ENCODE results near the gene MRNIP. TPM values are rescaled to one million over a fixed set of nuclear protein-coding genes. Genes with fewer than 3 reads are reported as not detected.

MRNIP gene
- total RNA-seq, 1 experiment from 2014 or later, result 17.7 TPM

DNA sequence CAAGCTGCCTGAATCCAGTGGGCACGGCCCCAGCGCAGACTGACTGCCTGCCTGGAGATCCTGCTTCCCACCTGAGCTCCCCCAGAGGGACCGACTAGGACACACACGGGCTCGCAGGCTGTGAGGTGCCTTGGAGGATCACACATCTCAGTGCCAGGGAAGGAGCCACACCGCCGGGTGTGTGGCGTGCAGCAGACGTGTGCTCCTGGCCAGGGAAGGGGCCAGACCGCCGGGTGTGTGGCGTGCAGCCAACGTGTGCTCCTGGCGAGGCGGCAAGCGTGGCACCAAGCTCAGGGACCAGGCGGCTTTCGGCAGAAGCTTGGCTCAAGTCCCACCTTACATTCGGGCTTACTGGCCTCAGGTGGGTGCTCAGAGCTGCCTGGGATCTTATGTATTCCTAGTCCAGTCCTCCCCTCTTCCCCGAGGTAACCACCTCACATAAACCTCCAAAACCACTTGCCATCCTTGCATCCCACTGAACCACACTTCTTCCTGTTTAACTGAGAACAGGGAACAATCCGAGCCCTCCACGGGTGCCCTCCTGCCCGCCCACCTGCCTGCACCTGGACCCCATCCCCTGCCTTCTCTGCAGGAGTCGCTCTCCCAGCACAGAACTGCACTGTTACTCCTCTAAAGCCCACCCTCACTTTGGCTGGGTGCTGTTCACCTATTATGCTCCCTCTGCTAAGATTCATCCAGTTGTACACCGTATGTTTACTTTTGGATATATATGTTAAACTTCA lies 22.4 kb upstream of the MRNIP start:
- Histone ChIP-seq H3K9me3 (replicated peaks) (peaks cover 28% of the 10 kb centered on the region), H3K4me3 (no peak overlapping the region), H3K36me3 (peaks cover 77% of the 10 kb centered on the region), H3K27me3 (replicated peaks) (no peaks in the 10 kb centered on the region), H3K4me1 (replicated peaks) (peaks cover 43% of the 10 kb centered on the region), H3K27ac (no peak overlapping the region)
- DNase-seq (ENCODE audit: low read depth in 1 of 2, low spot score in 2 of 2), result no peak

DNA sequence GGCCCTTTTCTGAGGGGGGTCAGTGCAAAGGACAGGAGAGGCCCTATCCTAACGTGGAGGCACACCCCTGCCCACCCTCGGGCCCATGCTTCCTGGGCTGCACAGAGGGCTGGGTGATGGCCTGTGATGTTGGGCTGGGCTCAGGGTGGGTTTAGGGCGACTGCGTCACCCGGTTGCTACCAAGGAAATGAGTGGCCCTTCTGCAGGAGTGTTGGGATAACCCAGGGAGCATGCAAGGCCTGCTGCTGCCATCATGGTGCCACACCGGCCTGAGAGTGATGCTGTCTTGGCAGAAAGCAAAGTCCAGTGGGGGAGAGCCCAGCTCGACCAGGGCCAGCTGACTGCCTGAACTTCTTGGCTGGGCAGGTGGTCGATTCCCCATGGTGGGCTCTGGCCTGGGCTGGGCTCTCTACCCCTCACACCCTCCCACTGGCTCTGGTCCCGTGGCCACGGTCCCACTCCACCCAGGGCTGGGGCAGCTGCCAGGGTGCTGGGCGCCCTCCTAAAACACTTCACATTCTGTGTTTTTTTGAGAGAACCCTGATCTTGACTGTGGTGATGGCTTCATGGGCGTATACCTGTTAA lies 21.5 kb upstream of the MRNIP start:
- Histone ChIP-seq H3K4me1 (replicated peaks) (peaks cover 46% of the 10 kb centered on the region), H3K27ac (no peak overlapping the region), H3K9me3 (replicated peaks) (peaks cover 28% of the 10 kb centered on the region), H3K27me3 (replicated peaks) (no peaks in the 10 kb centered on the region), H3K4me3 (no peak overlapping the region), H3K36me3 (peaks cover 75% of the 10 kb centered on the region)
- no peak for DNase-seq (ENCODE audit: low read depth in 1 of 2, low spot score in 2 of 2)

DNA sequence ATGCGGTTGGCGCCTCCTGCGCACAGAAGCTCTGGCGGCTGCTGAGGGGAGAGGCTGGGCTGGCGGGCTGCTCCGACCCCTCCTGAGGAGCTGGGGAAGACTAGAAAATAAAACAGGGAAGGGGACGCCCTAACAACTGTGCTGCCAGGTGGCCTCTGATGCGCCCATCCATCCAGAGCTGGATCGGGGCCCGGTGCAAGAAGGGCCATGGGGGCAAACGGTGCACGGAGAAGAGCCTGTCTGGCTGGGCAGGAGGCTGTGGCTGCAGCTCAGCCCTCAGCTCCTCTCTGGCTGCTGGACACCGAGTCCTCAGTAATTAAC lies 21.0 kb upstream of the MRNIP start:
- Histone ChIP-seq H3K4me1 (replicated peaks) (peaks cover 48% of the 10 kb centered on the region), H3K36me3 (peaks cover 75% of the 10 kb centered on the region), H3K4me3 (no peak overlapping the region), H3K27ac (no peak overlapping the region), H3K9me3 (replicated peaks) (peaks cover 26% of the 10 kb centered on the region), H3K27me3 (replicated peaks) (no peaks in the 10 kb centered on the region)
- no peak for DNase-seq (ENCODE audit: low read depth in 1 of 2, low spot score in 2 of 2)

DNA sequence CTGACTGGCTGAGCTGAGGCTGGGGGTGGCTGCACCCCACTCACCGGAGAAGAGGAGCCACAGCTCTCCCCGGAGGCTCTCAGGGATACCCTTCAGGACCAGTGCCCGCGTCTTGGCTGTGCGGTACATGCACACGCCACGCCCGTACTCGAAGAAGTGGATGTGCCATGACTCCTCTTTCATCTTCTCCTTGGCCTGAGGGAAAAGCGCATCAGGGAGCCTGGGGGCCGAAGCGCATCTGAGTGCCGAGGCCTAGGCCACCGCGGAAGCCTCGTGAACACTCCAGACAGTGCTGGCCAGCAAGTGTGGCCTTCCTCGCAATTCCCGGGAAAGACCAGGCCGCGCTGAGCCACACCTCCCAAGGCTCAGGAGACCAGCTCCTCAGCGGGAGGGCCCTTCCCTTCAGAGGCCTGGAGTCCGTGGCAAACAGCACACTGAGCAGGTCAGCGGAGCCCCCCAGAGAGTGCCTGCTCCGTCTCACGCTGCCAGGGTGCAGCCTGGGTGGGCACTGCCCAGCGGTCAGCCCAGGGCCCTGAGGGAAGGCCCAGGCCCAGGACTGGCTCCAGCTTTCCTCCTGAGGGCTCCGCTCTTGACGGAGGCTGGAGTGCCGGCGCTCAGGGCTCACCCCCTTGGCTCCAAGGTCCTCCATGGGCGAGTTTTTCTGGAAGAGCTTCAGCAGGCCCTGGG lies 20.5 kb upstream of the MRNIP start:
- Histone ChIP-seq H3K4me1 (replicated peaks) (peaks cover 43% of the 10 kb centered on the region), H3K27me3 (replicated peaks) (no peaks in the 10 kb centered on the region), H3K27ac (no peak overlapping the region), H3K4me3 (no peak overlapping the region), H3K36me3 (peaks cover 75% of the 10 kb centered on the region), H3K9me3 (replicated peaks) (peaks cover 21% of the 10 kb centered on the region)
- DNase-seq (ENCODE audit: low read depth in 1 of 2, low spot score in 2 of 2), result no peak

DNA sequence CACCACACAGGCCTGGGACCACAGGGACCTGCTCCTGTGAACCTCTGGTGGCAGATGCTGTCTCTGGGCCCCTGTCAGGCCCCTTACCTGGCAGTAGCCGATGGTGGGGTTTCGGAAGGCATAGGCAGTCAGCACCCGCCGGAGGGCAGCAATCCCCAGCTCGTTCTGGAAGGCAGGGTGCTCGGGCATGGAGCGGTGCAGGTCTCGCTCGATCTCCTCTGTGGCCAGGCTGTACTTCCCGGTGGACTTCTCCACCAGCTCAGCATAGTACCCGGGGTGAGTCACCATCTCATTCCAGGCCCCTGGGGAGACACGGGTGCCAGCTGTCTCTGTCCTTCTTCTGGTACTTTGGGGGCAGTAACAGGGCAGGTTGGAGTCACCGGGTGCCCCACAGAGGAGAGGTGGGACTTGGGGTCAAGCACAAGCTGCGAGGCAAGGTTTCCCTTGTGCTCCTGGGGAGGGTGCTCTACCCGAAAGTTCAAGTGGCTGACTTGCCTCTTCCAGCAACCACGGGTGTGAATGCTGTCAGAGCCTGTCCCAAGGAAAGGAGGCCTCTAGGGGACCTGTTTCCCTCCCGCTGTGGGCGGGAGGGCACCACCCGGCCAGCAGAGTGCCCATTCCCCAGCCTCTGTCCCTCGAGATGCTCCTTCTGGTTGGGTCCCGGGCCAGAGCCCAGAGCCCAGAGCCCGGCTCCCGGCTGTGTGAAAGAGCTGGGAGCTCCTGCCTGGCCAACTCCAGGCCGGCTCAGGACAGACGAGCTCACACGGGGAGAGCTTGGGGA lies 19.8 kb upstream of the MRNIP start:
- Histone ChIP-seq H3K36me3 (peaks cover 75% of the 10 kb centered on the region), H3K27ac (no peak overlapping the region)
- DNase-seq (ENCODE audit: low read depth in 1 of 2, low spot score in 2 of 2), result peak; percentile 46 to 59

DNA sequence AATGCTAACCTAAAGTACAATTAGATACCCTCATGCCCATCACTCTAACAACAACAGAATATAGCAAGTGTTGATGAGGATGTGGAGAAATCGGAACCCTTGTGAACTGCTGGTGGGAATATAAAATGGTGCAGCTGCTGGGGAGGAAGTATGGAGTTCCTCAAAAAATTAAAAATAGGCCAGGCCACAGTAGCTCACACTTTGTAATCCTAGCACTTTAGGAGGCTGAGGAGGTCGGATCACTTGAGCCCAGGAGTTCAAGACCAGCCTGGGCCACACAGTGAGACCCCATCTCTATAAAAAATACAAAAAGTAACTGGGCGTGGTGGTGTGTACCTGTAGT lies 18.0 kb upstream of the MRNIP start:
- H3K27me3 ChIP-seq (replicated peaks), result no peaks in the 10 kb centered on the region
- H3K36me3 ChIP-seq, result peaks cover 75% of the 10 kb centered on the region
- no peak overlapping the region for H3K4me3 ChIP-seq
- H3K9me3 ChIP-seq (replicated peaks), result no peaks in the 10 kb centered on the region
- peaks cover 36% of the 10 kb centered on the region for H3K4me1 ChIP-seq (replicated peaks)
- no peak overlapping the region for H3K27ac ChIP-seq
- no peak for DNase-seq (ENCODE audit: low read depth in 1 of 2, low spot score in 2 of 2)

More for the DNA sequence above, 19.8 kb upstream of the MRNIP start:
- H3K27me3 ChIP-seq (replicated peaks), result no peaks in the 10 kb centered on the region
- H3K9me3 ChIP-seq (replicated peaks), result peaks cover 14% of the 10 kb centered on the region
- H3K4me3 ChIP-seq, result no peak overlapping the region
- peaks cover 36% of the 10 kb centered on the region for H3K4me1 ChIP-seq (replicated peaks)

DNA sequence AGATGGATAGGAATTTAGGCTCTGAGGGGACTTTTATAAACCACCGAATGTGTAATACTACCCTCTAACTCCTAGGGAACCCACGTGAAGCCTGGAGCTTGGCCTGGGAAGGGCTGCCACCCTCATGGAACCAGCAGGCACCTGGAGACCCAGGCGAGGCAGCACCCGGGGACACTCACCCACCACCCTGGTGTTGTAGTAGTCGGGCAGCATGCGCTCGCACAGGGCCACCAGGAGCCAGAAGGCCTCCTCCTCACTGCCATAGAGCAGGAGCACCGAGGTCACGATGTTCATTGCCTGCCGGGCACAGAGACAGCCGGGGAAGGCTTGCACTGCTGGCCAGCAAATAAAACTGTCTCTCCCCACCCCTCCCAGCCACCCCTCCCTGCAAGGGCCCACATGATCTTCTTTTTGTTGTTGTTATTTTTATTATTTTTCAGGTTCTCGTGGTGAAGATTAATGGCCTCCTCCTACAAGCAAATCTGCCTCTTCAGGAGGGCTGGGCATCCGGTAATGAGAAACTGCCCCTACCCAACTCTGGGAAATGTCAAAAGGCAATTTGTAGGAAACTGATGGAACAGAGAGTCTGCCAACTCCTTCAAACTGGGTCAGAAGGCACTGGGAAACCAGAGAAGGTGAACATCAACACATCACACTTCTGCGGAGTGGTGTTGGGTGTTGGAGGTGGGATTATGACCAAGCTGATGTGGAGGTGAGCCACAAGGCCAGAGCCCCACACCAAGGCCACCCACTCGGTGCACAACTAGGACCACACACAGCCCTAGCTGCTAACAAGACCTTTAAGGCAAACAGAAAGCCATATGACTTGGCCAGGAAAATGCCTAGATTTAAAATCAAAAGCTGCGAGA lies 17.4 kb upstream of the MRNIP start:
- peak; percentile 77 to 90 for DNase-seq (ENCODE audit: low read depth in 1 of 2, low spot score in 2 of 2)
- Histone ChIP-seq H3K36me3 (peaks cover 75% of the 10 kb centered on the region), H3K4me1 (replicated peaks) (peaks cover 36% of the 10 kb centered on the region), H3K27ac (peak overlapping the region; percentile 2; the same call in 1 of the 2 replicates), H3K9me3 (replicated peaks) (no peaks in the 10 kb centered on the region), H3K4me3 (no peak overlapping the region), H3K27me3 (replicated peaks) (no peaks in the 10 kb centered on the region)

DNA sequence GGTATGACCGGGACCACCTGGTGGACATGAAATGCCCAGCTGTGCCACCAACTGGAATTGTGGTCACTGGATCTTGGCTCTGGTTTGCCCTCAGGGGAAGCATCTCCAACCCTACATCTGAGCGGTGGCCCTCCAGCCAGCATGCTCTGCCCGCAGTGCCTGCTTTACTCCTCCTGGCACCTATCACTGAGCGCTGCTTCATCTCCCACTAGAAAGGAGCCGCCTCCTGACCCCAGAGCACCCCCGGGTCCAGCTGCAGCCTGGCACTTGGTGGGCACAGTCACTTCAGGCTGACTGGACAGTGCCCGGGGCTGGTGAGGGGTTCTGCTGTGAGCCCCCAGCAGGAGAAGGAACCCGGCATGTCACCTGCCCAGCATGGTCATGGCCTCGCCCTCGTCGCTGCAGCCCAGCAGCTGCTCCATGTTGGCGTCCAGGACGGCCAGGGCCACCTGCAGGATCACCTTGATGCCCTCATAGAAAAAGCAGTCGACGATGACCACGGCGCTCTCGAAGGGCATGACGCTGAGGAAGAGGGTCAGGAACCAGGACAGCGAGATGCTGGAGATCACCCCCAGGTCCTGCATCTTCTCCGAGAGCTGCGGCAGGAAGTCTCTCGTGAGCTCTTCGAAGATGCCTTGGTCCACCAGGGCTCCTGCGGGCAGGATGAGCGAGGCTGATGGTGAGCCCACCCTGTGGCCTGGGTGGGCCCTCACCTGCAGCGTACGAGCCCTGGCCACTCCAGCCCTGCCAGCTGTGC lies 16.1 kb upstream of the MRNIP start:
- Histone ChIP-seq H3K9me3 (replicated peaks) (no peaks in the 10 kb centered on the region), H3K27ac (no peak overlapping the region), H3K27me3 (replicated peaks) (no peaks in the 10 kb centered on the region), H3K4me3 (no peak overlapping the region), H3K36me3 (peaks cover 81% of the 10 kb centered on the region), H3K4me1 (replicated peaks) (peaks cover 36% of the 10 kb centered on the region)
- no peak for DNase-seq (ENCODE audit: low read depth in 1 of 2, low spot score in 2 of 2)

DNA sequence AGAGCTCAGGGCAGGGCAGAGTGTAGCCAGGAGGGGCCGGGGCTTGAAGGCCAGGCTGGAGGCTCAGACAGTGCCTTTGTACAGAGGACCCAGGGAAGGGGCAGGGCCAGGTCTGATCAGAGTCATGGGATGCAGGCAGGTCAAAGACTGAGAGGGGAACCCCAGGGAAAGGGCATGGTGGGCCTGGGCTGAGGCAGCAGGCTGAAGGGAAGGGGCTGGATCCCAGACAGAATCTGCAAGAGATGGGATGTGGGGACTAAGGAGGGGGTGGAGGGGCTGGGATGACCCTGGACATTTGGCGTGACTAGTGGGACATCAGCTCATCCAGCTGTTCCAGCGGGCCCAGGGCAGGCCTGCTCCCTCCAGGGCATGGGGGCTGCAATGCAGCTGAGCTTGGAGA lies 15.5 kb upstream of the MRNIP start:
- Histone ChIP-seq H3K4me3 (no peak overlapping the region), H3K36me3 (peaks cover 81% of the 10 kb centered on the region), H3K4me1 (replicated peaks) (peaks cover 36% of the 10 kb centered on the region), H3K9me3 (replicated peaks) (no peaks in the 10 kb centered on the region), H3K27me3 (replicated peaks) (no peaks in the 10 kb centered on the region), H3K27ac (no peak overlapping the region)
- DNase-seq (ENCODE audit: low read depth in 1 of 2, low spot score in 2 of 2), result no peak

DNA sequence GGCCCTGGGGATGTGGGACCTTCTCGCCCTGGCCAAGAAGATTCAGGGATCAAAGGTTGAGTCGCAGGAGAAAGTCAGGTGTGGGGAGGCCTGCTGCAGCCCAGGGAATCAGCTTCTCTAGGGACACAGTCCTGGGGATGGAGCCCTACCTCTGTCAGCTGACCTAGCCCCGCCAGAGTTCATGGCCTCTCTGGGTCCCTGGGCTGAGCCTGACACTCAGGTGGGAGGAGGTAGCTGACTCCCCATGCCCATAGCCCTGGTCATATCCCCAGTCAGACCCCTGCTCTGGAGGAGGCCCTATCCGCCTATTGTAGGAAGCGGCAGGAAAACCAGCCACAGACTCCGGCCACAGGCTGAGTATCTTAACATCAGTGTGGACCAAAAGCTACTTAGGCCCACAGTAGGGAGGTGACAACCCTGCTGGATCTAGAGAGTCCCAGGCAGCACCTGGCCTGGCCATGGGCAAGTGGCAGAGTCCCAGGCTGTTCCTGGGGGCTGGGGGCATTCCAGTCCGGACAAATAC lies 15.0 kb upstream of the MRNIP start:
- peaks cover 81% of the 10 kb centered on the region for H3K36me3 ChIP-seq
- H3K27ac ChIP-seq, result no peak overlapping the region
- no peak for DNase-seq (ENCODE audit: low read depth in 1 of 2, low spot score in 2 of 2)
- no peaks in the 10 kb centered on the region for H3K9me3 ChIP-seq (replicated peaks)
- H3K4me1 ChIP-seq (replicated peaks), result peaks cover 32% of the 10 kb centered on the region
- H3K27me3 ChIP-seq (replicated peaks), result no peaks in the 10 kb centered on the region
- H3K4me3 ChIP-seq, result no peak overlapping the region

DNA sequence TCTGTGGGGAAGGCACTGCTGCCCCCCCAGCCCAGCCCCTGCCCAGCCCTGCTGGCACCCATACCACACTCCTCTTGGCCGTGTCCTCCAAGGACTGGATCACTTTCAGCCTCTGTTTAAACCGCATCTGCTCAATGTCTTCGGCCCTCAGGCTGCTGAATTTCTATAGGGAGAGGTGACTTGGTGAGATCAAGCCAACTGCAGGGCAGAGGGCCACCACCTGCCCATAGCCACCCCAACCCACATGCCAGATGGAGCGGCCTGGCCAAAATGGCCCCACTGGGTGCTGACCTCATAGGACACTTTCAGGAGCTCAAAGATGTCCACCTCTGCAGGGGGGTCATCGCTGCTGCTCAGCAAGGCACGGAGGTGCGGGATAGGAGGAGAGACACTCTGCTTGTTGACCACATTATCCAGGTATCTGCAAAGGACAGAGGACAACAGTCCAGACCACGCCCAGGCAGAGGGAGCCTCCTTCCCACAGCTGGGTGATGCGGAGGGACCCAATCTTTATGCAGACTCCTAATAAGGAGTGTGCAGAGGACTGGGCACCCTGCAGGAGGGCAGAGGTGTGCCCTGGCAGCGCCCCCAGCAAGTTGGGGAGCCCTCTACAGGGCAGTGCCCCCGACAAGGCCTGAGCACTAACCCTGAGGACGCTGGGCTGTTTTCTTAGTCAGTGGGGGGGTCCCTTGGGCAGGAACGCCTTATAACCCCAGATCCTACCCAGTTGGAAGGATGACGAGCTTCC lies 14.4 kb upstream of the MRNIP start:
- Histone ChIP-seq H3K27me3 (replicated peaks) (no peaks in the 10 kb centered on the region), H3K4me3 (no peak overlapping the region), H3K27ac (no peak overlapping the region), H3K36me3 (peaks cover 81% of the 10 kb centered on the region), H3K4me1 (replicated peaks) (peaks cover 26% of the 10 kb centered on the region), H3K9me3 (replicated peaks) (no peaks in the 10 kb centered on the region)
- DNase-seq (ENCODE audit: low read depth in 1 of 2, low spot score in 2 of 2), result peak in 1 of 2 experiments; percentile 50
